DND-41 (cell line): ENCODE measurements around the gene CPXM2.

Experiments used
- CTCF ChIP-seq: IDR thresholded peaks from 2 replicates; pipeline ENCODE4 v1.5.1; 2012; ENCODE audit warnings: borderline replicate concordance, low read length, moderate library complexity, mild to moderate bottlenecking; ENCODE audit not compliant: poor library complexity, severe bottlenecking; ENCODE audit errors: extremely low read depth
- EZH2 ChIP-seq: IDR thresholded peaks from 3 replicates; pipeline ENCODE4 v1.6.1; 2012; ENCODE audit warnings: borderline replicate concordance, low read depth, mild to moderate bottlenecking, moderate library complexity, low read length, inconsistent platforms; ENCODE audit not compliant: severe bottlenecking

- TF ChIP-seq CTCF (no peak), EZH2 (no peak)
These were observed 82.7 kb downstream of the CPXM2 start for GRCh38 chr10:123808906-123809305.
